ENCODE data around the gene RTN1.

The RTN1 gene

DNA sequence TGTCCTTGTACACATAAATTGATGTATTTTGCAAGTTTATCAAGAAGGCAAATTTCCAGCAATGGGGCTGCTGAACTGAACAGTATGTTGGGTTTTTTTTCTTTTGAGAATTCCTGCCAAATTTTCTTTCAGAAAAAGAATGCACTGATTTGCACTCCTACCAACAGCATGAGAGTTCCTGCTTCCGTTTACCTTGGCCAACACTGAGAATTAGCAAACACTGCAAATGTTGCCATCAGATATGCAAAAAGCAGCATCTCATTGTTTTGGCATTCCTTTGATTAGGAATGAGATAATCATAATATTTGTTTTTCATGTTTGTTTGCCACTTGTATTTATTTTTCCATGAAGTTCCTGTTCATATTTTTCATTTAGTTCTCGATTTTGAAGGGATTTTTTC, 82.4 kb downstream of the RTN1 start:
- no peaks in the 10 kb centered on the region for H4K20me1 ChIP-seq (ENCODE audit: low read depth, low read length)
- H3F3A ChIP-seq (ENCODE audit: insufficient read depth) = no peaks in the 10 kb centered on the region
- no peak overlapping the region for H3K9ac ChIP-seq (ENCODE audit: low read length)
- H3K36me3 ChIP-seq (ENCODE audit: low read length) = no peaks in the 10 kb centered on the region
- H3K27me3 ChIP-seq (ENCODE audit: low read length) = no peaks in the 10 kb centered on the region
- TF ChIP-seq, protein P1, sequence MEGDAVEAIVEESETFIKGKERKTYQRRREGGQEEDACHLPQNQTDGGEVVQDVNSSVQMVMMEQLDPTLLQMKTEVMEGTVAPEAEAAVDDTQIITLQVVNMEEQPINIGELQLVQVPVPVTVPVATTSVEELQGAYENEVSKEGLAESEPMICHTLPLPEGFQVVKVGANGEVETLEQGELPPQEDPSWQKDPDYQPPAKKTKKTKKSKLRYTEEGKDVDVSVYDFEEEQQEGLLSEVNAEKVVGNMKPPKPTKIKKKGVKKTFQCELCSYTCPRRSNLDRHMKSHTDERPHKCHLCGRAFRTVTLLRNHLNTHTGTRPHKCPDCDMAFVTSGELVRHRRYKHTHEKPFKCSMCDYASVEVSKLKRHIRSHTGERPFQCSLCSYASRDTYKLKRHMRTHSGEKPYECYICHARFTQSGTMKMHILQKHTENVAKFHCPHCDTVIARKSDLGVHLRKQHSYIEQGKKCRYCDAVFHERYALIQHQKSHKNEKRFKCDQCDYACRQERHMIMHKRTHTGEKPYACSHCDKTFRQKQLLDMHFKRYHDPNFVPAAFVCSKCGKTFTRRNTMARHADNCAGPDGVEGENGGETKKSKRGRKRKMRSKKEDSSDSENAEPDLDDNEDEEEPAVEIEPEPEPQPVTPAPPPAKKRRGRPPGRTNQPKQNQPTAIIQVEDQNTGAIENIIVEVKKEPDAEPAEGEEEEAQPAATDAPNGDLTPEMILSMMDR (IDR thresholded peaks at IDR 0.05; ENCODE audit: insufficient read depth, low read length, poor library complexity, severe bottlenecking) = no peak
- TF ChIP-seq EZH2phosphoT487 (conservative IDR thresholded peaks at IDR 0.05; ENCODE audit: low read length) = no peak
- no peak overlapping the region for H3K4me3 ChIP-seq (ENCODE audit: insufficient read depth, low read length, poor library complexity, severe bottlenecking)
- H3K9me3 ChIP-seq (ENCODE audit: insufficient read depth, low read length) = no peaks in the 10 kb centered on the region
- no peaks in the 10 kb centered on the region for H3K79me2 ChIP-seq (ENCODE audit: insufficient read depth, low read length)
- H2AFZ ChIP-seq (ENCODE audit: low read depth, low read length, severe bottlenecking) = no peak overlapping the region
- no peaks in the 10 kb centered on the region for H3K9me2 ChIP-seq (replicated peaks; ENCODE audit: insufficient read depth, low read length)
- H3K27ac ChIP-seq (ENCODE audit: low read depth, low read length) = no peak overlapping the region
- H3K4me2 ChIP-seq (ENCODE audit: low read depth, low read length, poor library complexity, severe bottlenecking) = no peak overlapping the region

GRCh38 chr14:59787045-59787674, 83.4 kb downstream of the RTN1 start:
- Histone ChIP-seq H3K4me2 (ENCODE audit: low read depth, low read length, poor library complexity, severe bottlenecking) (no peak overlapping the region), H3K4me3 (ENCODE audit: insufficient read depth, low read length, poor library complexity, severe bottlenecking) (no peak overlapping the region), H3K9me2 (replicated peaks; ENCODE audit: insufficient read depth, low read length) (no peaks in the 10 kb centered on the region), H4K20me1 (ENCODE audit: low read depth, low read length) (no peaks in the 10 kb centered on the region), H2AFZ (ENCODE audit: low read depth, low read length, severe bottlenecking) (no peak overlapping the region), H3K27me3 (ENCODE audit: low read length) (no peaks in the 10 kb centered on the region), H3K36me3 (ENCODE audit: low read length) (no peaks in the 10 kb centered on the region), H3K79me2 (ENCODE audit: insufficient read depth, low read length) (no peaks in the 10 kb centered on the region), H3K9me3 (ENCODE audit: insufficient read depth, low read length) (no peaks in the 10 kb centered on the region), H3K9ac (ENCODE audit: low read length) (no peak overlapping the region), H3K27ac (ENCODE audit: low read depth, low read length) (no peak overlapping the region), H3F3A (ENCODE audit: insufficient read depth) (no peaks in the 10 kb centered on the region)
- TF ChIP-seq EZH2phosphoT487 (conservative IDR thresholded peaks at IDR 0.05; ENCODE audit: low read length) = no peak
- TF ChIP-seq, protein P1 (IDR thresholded peaks at IDR 0.05; ENCODE audit: insufficient read depth, low read length, poor library complexity, severe bottlenecking) = no peak

GRCh38 chr14:59785629-59786028, 84.9 kb downstream of the RTN1 start:
- no peaks in the 10 kb centered on the region for H3K79me2 ChIP-seq (ENCODE audit: insufficient read depth, low read length)
- no peaks in the 10 kb centered on the region for H3K36me3 ChIP-seq (ENCODE audit: low read length)
- no peak overlapping the region for H3K4me3 ChIP-seq (ENCODE audit: insufficient read depth, low read length, poor library complexity, severe bottlenecking)
- no peaks in the 10 kb centered on the region for H3F3A ChIP-seq (ENCODE audit: insufficient read depth)
- H3K27ac ChIP-seq (ENCODE audit: low read depth, low read length) = no peak overlapping the region
- H4K20me1 ChIP-seq (ENCODE audit: low read depth, low read length) = no peaks in the 10 kb centered on the region
- H3K9me2 ChIP-seq (replicated peaks; ENCODE audit: insufficient read depth, low read length) = no peaks in the 10 kb centered on the region
- H3K9me3 ChIP-seq (ENCODE audit: insufficient read depth, low read length) = no peaks in the 10 kb centered on the region
- no peak for TF ChIP-seq EZH2phosphoT487 (conservative IDR thresholded peaks at IDR 0.05; ENCODE audit: low read length)
- TF ChIP-seq, protein P1 (IDR thresholded peaks at IDR 0.05; ENCODE audit: insufficient read depth, low read length, poor library complexity, severe bottlenecking) = no peak
- H3K9ac ChIP-seq (ENCODE audit: low read length) = no peak overlapping the region
- H3K27me3 ChIP-seq (ENCODE audit: low read length) = no peaks in the 10 kb centered on the region
- H2AFZ ChIP-seq (ENCODE audit: low read depth, low read length, severe bottlenecking) = no peak overlapping the region
- H3K4me2 ChIP-seq (ENCODE audit: low read depth, low read length, poor library complexity, severe bottlenecking) = no peak overlapping the region
